GM18505 (cell line): Measurements from ENCODE around the gene LURAP1L.
"Not testable (repeated sequence)": the region's sequence is repeated elsewhere in the genome, so short reads cannot be mapped to it uniquely, and the experiment has no call there.

Source experiments
- ATAC-seq: cut with Tn5 transposase; IDR thresholded peaks from one replicate; pipeline ENCODE4 v1.9.1; 2021; ENCODE audit not compliant: unreplicated experiment
- POLR2A ChIP-seq: IDR thresholded peaks from 4 replicates; pipeline ENCODE4 v1.6.1; 2011; ENCODE audit warnings: borderline replicate concordance; ENCODE audit not compliant: insufficient read depth, insufficient read length; ENCODE audit errors: extremely low read depth

LURAP1L gene

GRCh38 chr9:12846035-12846434 is 71.2 kb downstream of the LURAP1L start:
- no peak for ATAC-seq
- no peak for TF ChIP-seq POLR2A

GRCh38 chr9:12847561-12847960 is 72.7 kb downstream of the LURAP1L start:
- ATAC-seq: no peak
- no peak for TF ChIP-seq POLR2A

- no peak for TF ChIP-seq POLR2A
- ATAC-seq: no peak
These were observed 74.7 kb downstream of the LURAP1L start for GRCh38 chr9:12849486-12850003.

- no peak for TF ChIP-seq POLR2A
- no peak for ATAC-seq
These were observed 76.7 kb downstream of the LURAP1L start for GRCh38 chr9:12851341-12852090.

- no peak for ATAC-seq
- TF ChIP-seq POLR2A: no peak
These were observed 78.2 kb downstream of the LURAP1L start for GRCh38 chr9:12853051-12853450.

GRCh38 chr9:12854221-12854620 is 79.4 kb downstream of the LURAP1L start:
- ATAC-seq: no peak

GRCh38 chr9:12855066-12855465 is 80.2 kb downstream of the LURAP1L start:
- no peak for TF ChIP-seq POLR2A
- ATAC-seq: no peak

More at GRCh38 chr9:12854221-12854620, 79.4 kb downstream of the LURAP1L start:
- no peak for TF ChIP-seq POLR2A

- no peak for TF ChIP-seq POLR2A
- no peak for ATAC-seq
These were observed 81.8 kb downstream of the LURAP1L start for GRCh38 chr9:12856603-12857002.

- ATAC-seq: no peak
- TF ChIP-seq POLR2A: no peak
These were observed 85.0 kb downstream of the LURAP1L start for GRCh38 chr9:12859704-12860251.

GRCh38 chr9:12860998-12861397 is 86.2 kb downstream of the LURAP1L start:
- no peak for ATAC-seq
- TF ChIP-seq POLR2A: no peak

- no peak for ATAC-seq
- no peak for TF ChIP-seq POLR2A
These were observed 88.0 kb downstream of the LURAP1L start for GRCh38 chr9:12862611-12863410.

- no peak for ATAC-seq
- TF ChIP-seq POLR2A: no peak
These were observed 88.8 kb downstream of the LURAP1L start for GRCh38 chr9:12863618-12864017.

GRCh38 chr9:12865380-12865779 is 90.6 kb downstream of the LURAP1L start:
- ATAC-seq: not testable (repeated sequence)
